Left kidney (tissue), 8 donors: Measurements from ENCODE around the gene MT1F. TPM values are rescaled to one million over a fixed set of nuclear protein-coding genes. Genes with fewer than 3 reads are reported as not detected.
"Not testable (repeated sequence)": the region's sequence is repeated elsewhere in the genome, so short reads cannot be mapped to it uniquely, and the experiment has no call there.

Experiments
- DNase-seq: peaks from one replicate; pipeline ENCODE4 v3.0.0-alpha.2; 2013
- long read RNA-seq, 8 donors: transcript quantifications; one replicate each; lab custom pipeline, GENCODE V29; 2026
- polyA plus RNA-seq: library from polyadenylated mRNA; unstranded; fragments of 120-200 nt; gene quantifications from one replicate; pipeline ENCODE4 v1.2.1, GENCODE V29; 2013; ENCODE audit not compliant: insufficient read length

The MT1F gene
- polyA plus RNA-seq, result 57.5 TPM
- long read RNA-seq, donor 1, transcript MT1F-201 (3 exons, 690 nt), result major isoform, 47 of 79 reads
- long read RNA-seq, donor 1, transcript MT1F-202 (1 exons, 1,573 nt), result minor isoform, 21 of 79 reads
- long read RNA-seq, donor 1, partial matches to known transcripts, result 10 of 79 reads
- long read RNA-seq, donor 1, other reads (novel, unspliced or antisense), result 0 of 79 reads
- long read RNA-seq, donor 2, transcript MT1F-202 (1 exons, 1,573 nt), result minor isoform, 16 of 87 reads
- long read RNA-seq, donor 2, transcript MT1F-201 (3 exons, 690 nt), result major isoform, 53 of 87 reads
- long read RNA-seq, donor 2, partial matches to known transcripts, result 18 of 87 reads
- long read RNA-seq, donor 2, other reads (novel, unspliced or antisense), result 0 of 87 reads
- long read RNA-seq, donor 3, transcript MT1F-202 (1 exons, 1,573 nt), result minor isoform, 7 of 64 reads
- long read RNA-seq, donor 3, transcript MT1F-201 (3 exons, 690 nt), result major isoform, 55 of 64 reads
- long read RNA-seq, donor 3, partial matches to known transcripts, result 0 of 64 reads
- long read RNA-seq, donor 3, other reads (novel, unspliced or antisense), result 0 of 64 reads
- long read RNA-seq, donor 4, transcript MT1F-201 (3 exons, 690 nt), result major isoform, 15 of 31 reads
- long read RNA-seq, donor 4, transcript MT1F-202 (1 exons, 1,573 nt), result minor isoform, 5 of 31 reads
- long read RNA-seq, donor 4, partial matches to known transcripts, result 11 of 31 reads
- long read RNA-seq, donor 4, other reads (novel, unspliced or antisense), result 0 of 31 reads
- long read RNA-seq, donor 5, transcript MT1F-201 (3 exons, 690 nt), result major isoform, 106 of 130 reads
- long read RNA-seq, donor 5, transcript MT1F-202 (1 exons, 1,573 nt), result minor isoform, 18 of 130 reads
- long read RNA-seq, donor 5, partial matches to known transcripts, result 5 of 130 reads
- long read RNA-seq, donor 5, other reads (novel, unspliced or antisense), result 0 of 130 reads
- long read RNA-seq, donor 6, transcript MT1F-201 (3 exons, 690 nt), result major isoform, 48 of 93 reads
- long read RNA-seq, donor 6, transcript MT1F-202 (1 exons, 1,573 nt), result minor isoform, 26 of 93 reads
- long read RNA-seq, donor 6, partial matches to known transcripts, result 18 of 93 reads
- long read RNA-seq, donor 6, other reads (novel, unspliced or antisense), result 0 of 93 reads
- long read RNA-seq, donor 7, transcript MT1F-202 (1 exons, 1,573 nt), result minor isoform, 20 of 111 reads
- long read RNA-seq, donor 7, transcript MT1F-201 (3 exons, 690 nt), result major isoform, 89 of 111 reads
- long read RNA-seq, donor 7, partial matches to known transcripts, result 0 of 111 reads
- long read RNA-seq, donor 7, other reads (novel, unspliced or antisense), result 0 of 111 reads
- long read RNA-seq, donor 8, transcript MT1F-201 (3 exons, 690 nt), result major isoform, 37 of 125 reads
- long read RNA-seq, donor 8, transcript MT1F-202 (1 exons, 1,573 nt), result minor isoform, 16 of 125 reads
- long read RNA-seq, donor 8, partial matches to known transcripts, result 48 of 125 reads
- long read RNA-seq, donor 8, other reads (novel, unspliced or antisense), result 23 of 125 reads

- peak; percentile 64 for DNase-seq
These were observed at the start of gene MT1F for GRCh38 chr16:56657555-56658326. Gene MT1F (plus strand): TSS chr16:56657959. CDS start chr16:56658059, 100 bp downstream.

- DNase-seq, result peak; percentile 87
These were observed 49.5 kb upstream of the MT1F start, which contains the start of gene MT2A for GRCh38 chr16:56608043-56608875. Gene MT2A (plus strand): TSS chr16:56608584. CDS start chr16:56608656, 72 bp downstream.

GRCh38 chr16:56608876-56609462, 48.8 kb upstream of the MT1F start:
- no peak for DNase-seq

GRCh38 chr16:56609463-56609921, 48.3 kb upstream of the MT1F start:
- DNase-seq, result peak; percentile 68

GRCh38 chr16:56610017-56610608, 47.6 kb upstream of the MT1F start:
- no peak for DNase-seq

- DNase-seq, result no peak
These were observed 47.1 kb upstream of the MT1F start for GRCh38 chr16:56610609-56611111.

- DNase-seq, result no peak
These were observed 46.4 kb upstream of the MT1F start for GRCh38 chr16:56611281-56611833.

GRCh38 chr16:56613706-56614105, 44.1 kb upstream of the MT1F start:
- no peak for DNase-seq

- DNase-seq, result no peak
These were observed 43.2 kb upstream of the MT1F start for GRCh38 chr16:56614549-56614991.

- no peak for DNase-seq
These were observed 42.4 kb upstream of the MT1F start for GRCh38 chr16:56615353-56615752.

GRCh38 chr16:56616608-56617211, 41.0 kb upstream of the MT1F start:
- DNase-seq, result no peak

GRCh38 chr16:56617212-56618085, 40.3 kb upstream of the MT1F start:
- no peak for DNase-seq

- no peak for DNase-seq
These were observed 39.6 kb upstream of the MT1F start for GRCh38 chr16:56618138-56618537.

GRCh38 chr16:56620339-56620897, 37.3 kb upstream of the MT1F start:
- no peak for DNase-seq

- not testable (repeated sequence) for DNase-seq
These were observed 35.9 kb upstream of the MT1F start for GRCh38 chr16:56621665-56622445.
